ENCODE data around the gene SERGEF. TPM values are rescaled to one million over a fixed set of nuclear protein-coding genes. Genes with fewer than 3 reads are reported as not detected.

SERGEF gene
- total RNA-seq, 2 donors from 2014 or later = 20.8 to 28.7 TPM

GRCh38 chr11:17774232-17775034 is 238.4 kb downstream of the SERGEF start:
- Histone ChIP-seq H3K36me3 (replicated peaks in 1 of 2; ENCODE audit: insufficient read depth in 1 of 2, low read depth in 2 of 2) (no peaks in the 10 kb centered on the region), H3K9me3 (no peaks in the 10 kb centered on the region), H3K27me3 (no peaks in the 10 kb centered on the region), H3K4me3 (no peak overlapping the region), H3K4me1 (peaks cover 5% of the 10 kb centered on the region), H3K27ac (no peak overlapping the region)
- no peak for ATAC-seq
- DNase-seq = no peak
- 81 to 86% methylated on average over 10 to 12 of the region's 12 CpGs for WGBS, 2 donors
- TF ChIP-seq POLR2A (IDR thresholded peaks at IDR 0.05) = no peak
- intact Hi-C loops (cut with DNase I) = no loop called here

- Histone ChIP-seq H3K27me3 (no peaks in the 10 kb centered on the region), H3K4me1 (peaks cover 5% of the 10 kb centered on the region), H3K4me3 (no peak overlapping the region), H3K9me3 (no peaks in the 10 kb centered on the region), H3K36me3 (replicated peaks in 1 of 2; ENCODE audit: insufficient read depth in 1 of 2, low read depth in 2 of 2) (no peaks in the 10 kb centered on the region), H3K27ac (no peak overlapping the region)
- TF ChIP-seq, protein P1, sequence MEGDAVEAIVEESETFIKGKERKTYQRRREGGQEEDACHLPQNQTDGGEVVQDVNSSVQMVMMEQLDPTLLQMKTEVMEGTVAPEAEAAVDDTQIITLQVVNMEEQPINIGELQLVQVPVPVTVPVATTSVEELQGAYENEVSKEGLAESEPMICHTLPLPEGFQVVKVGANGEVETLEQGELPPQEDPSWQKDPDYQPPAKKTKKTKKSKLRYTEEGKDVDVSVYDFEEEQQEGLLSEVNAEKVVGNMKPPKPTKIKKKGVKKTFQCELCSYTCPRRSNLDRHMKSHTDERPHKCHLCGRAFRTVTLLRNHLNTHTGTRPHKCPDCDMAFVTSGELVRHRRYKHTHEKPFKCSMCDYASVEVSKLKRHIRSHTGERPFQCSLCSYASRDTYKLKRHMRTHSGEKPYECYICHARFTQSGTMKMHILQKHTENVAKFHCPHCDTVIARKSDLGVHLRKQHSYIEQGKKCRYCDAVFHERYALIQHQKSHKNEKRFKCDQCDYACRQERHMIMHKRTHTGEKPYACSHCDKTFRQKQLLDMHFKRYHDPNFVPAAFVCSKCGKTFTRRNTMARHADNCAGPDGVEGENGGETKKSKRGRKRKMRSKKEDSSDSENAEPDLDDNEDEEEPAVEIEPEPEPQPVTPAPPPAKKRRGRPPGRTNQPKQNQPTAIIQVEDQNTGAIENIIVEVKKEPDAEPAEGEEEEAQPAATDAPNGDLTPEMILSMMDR (IDR thresholded peaks at IDR 0.05) = no peak
- TF ChIP-seq POLR2A (IDR thresholded peaks at IDR 0.05) = no peak
- DNase-seq (no peak), ATAC-seq (no peak)
- 85 to 91% methylated on average over 6 of the region's 6 CpGs for WGBS, 2 donors
- intact Hi-C loops (cut with DNase I) = no loop called here
Measured at GRCh38 chr11:17773674-17774073, 239.2 kb downstream of the SERGEF start.

DNA sequence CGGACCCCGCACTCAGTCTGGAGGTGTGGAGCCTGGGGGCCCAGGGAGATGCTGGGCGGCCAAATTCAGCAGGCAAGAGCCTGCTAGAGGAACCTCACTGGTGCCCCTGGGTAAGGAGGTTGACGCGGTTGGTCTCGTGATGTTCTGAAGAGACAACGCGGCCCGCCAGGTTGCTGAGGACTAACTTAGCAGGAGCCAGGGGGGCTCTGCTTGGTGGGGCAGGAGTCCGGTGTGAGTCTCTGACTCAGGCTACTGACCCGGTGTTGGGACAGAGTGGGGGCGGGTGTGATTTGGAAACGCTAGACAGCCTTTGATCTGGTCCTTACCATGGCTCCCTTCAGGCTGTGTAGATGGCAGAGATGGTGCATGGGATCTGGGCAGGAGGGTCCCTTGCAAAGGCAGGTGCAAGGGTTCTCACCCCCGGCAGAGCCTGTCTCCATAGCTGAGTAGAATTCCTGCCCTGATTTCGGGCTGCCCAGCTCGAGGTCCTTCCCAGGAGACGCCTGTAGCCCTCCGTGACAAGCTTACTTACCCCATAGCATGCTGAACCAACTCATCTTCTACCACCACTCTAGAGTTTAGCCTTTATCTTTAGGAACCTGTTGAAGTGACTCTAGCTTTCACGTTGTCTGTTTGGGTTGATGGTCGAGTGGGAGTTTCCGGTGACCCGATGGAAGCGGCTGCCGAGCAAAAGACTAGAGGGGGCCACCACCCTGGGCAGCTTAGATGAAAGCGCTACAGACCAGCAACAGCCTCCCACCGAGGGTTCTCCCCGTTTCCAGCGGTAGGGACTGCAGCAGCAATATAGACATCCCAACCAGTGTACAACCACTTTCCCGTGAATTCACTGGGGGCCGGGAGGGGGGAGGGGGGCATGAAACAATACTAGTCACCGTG is 239.9 kb downstream of the SERGEF start:
- WGBS, 2 donors = 90% methylated on average over 23 to 31 of the region's 31 CpGs
- H3K4me1 ChIP-seq = peaks cover 5% of the 10 kb centered on the region
- H3K36me3 ChIP-seq (replicated peaks in 1 of 2; ENCODE audit: insufficient read depth in 1 of 2, low read depth in 2 of 2) = no peaks in the 10 kb centered on the region
- intact Hi-C loops (cut with DNase I) = no loop called here
- H3K9me3 ChIP-seq = no peaks in the 10 kb centered on the region
- ATAC-seq (no peak), DNase-seq (no peak)
- TF ChIP-seq POLR2A (IDR thresholded peaks at IDR 0.05) = no peak
- TF ChIP-seq, protein P1 (IDR thresholded peaks at IDR 0.05) = no peak
- no peak overlapping the region for H3K4me3 ChIP-seq
- no peaks in the 10 kb centered on the region for H3K27me3 ChIP-seq
- H3K27ac ChIP-seq = no peak overlapping the region

- H3K27me3 ChIP-seq = no peaks in the 10 kb centered on the region
- H3K9me3 ChIP-seq = no peaks in the 10 kb centered on the region
- no peak overlapping the region for H3K4me3 ChIP-seq
- no peaks in the 10 kb centered on the region for H3K36me3 ChIP-seq (replicated peaks in 1 of 2; ENCODE audit: insufficient read depth in 1 of 2, low read depth in 2 of 2)
- WGBS, 2 donors = 93 to 95% methylated on average over 37 of the region's 37 CpGs
- intact Hi-C loops (cut with DNase I) = no loop called here
- peaks cover 5% of the 10 kb centered on the region for H3K4me1 ChIP-seq
- no peak overlapping the region for H3K27ac ChIP-seq
- ATAC-seq = no peak
- TF ChIP-seq, protein P1 (IDR thresholded peaks at IDR 0.05) = no peak
- TF ChIP-seq POLR2A (IDR thresholded peaks at IDR 0.05) = no peak
- DNase-seq = no peak
Measured at GRCh38 chr11:17771841-17772401, 240.9 kb downstream of the SERGEF start.

DNA sequence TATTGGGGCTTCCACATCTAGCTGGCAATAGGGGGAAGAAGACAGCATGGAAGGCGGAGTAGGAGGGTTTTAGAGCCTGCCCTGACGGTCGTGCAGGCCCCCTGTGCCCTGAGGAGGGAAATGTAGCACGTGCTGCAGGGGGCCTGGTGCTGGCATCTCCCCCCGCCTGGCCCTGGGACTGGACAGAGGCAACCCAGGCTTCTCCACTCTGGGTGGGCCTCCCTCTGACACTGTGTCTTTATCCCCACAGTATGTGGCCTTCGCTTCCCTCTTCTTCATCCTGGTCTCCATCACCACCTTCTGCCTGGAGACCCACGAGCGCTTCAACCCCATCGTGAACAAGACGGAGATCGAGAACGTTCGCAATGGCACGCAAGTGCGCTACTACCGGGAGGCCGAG is 241.4 kb downstream of the SERGEF start:
- TF ChIP-seq POLR2A (IDR thresholded peaks at IDR 0.05) = no peak
- TF ChIP-seq, protein P1 (IDR thresholded peaks at IDR 0.05) = no peak
- Histone ChIP-seq H3K36me3 (replicated peaks in 1 of 2; ENCODE audit: insufficient read depth in 1 of 2, low read depth in 2 of 2) (no peaks in the 10 kb centered on the region), H3K4me1 (peaks cover 5% of the 10 kb centered on the region), H3K4me3 (no peak overlapping the region), H3K9me3 (no peaks in the 10 kb centered on the region), H3K27me3 (no peaks in the 10 kb centered on the region), H3K27ac (no peak overlapping the region)
- no peak for ATAC-seq
- intact Hi-C loops (cut with DNase I) = no loop called here
- WGBS, 2 donors = 93% methylated on average over 17 of the region's 17 CpGs
- DNase-seq = no peak

Measured in body of pancreas (tissue), 4 donors.